Stomach (tissue), 4 donors: ENCODE measurements around the gene P2RX3.

Experiments used
- EP300 ChIP-seq: sonication (generic); formaldehyde crosslinking; IDR thresholded peaks from one replicate; pipeline ENCODE4 v1.6.1; 2017; ENCODE audit warnings: antibody characterized with exemption
- POLR2A ChIP-seq, 4 donors: fragments of 450-650 bp; IDR thresholded peaks; one replicate each; pipeline ENCODE4 v1.6.1; 2016; ENCODE audit warnings: antibody characterized with exemption in 4 of 4, control low read depth in 2 of 4, mild to moderate bottlenecking in 1 of 4, moderate library complexity in 1 of 4
- TF ChIP-seq, protein P1 (sequence below), 7 experiments: fragments of 450-650 bp in 4 of 7; fragments of 200-600 bp in 3 of 7; sonication (generic) in 3 of 7; IDR thresholded peaks; one replicate each; pipeline ENCODE4 v1.5.1; 2016 to 2019; ENCODE audit warnings: antibody characterized with exemption in 7 of 7, control low read depth in 2 of 7, mild to moderate bottlenecking in 1 of 7

GRCh38 chr11:57387289-57388030, 49.3 kb downstream of the P2RX3 start:
- TF ChIP-seq POLR2A (IDR thresholded peaks at IDR 0.05), result no peak
- TF ChIP-seq, protein P1, sequence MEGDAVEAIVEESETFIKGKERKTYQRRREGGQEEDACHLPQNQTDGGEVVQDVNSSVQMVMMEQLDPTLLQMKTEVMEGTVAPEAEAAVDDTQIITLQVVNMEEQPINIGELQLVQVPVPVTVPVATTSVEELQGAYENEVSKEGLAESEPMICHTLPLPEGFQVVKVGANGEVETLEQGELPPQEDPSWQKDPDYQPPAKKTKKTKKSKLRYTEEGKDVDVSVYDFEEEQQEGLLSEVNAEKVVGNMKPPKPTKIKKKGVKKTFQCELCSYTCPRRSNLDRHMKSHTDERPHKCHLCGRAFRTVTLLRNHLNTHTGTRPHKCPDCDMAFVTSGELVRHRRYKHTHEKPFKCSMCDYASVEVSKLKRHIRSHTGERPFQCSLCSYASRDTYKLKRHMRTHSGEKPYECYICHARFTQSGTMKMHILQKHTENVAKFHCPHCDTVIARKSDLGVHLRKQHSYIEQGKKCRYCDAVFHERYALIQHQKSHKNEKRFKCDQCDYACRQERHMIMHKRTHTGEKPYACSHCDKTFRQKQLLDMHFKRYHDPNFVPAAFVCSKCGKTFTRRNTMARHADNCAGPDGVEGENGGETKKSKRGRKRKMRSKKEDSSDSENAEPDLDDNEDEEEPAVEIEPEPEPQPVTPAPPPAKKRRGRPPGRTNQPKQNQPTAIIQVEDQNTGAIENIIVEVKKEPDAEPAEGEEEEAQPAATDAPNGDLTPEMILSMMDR (IDR thresholded peaks at IDR 0.05), result no peak
- no peak for TF ChIP-seq EP300
